Measurements from ENCODE around the gene F2. TPM values are rescaled to one million over a fixed set of nuclear protein-coding genes. Genes with fewer than 3 reads are reported as not detected.

F2 gene
- total and polyA plus RNA-seq, 7 donors: 0.04 to 0.56 (median 0.21) TPM; not detected in 3

DNA sequence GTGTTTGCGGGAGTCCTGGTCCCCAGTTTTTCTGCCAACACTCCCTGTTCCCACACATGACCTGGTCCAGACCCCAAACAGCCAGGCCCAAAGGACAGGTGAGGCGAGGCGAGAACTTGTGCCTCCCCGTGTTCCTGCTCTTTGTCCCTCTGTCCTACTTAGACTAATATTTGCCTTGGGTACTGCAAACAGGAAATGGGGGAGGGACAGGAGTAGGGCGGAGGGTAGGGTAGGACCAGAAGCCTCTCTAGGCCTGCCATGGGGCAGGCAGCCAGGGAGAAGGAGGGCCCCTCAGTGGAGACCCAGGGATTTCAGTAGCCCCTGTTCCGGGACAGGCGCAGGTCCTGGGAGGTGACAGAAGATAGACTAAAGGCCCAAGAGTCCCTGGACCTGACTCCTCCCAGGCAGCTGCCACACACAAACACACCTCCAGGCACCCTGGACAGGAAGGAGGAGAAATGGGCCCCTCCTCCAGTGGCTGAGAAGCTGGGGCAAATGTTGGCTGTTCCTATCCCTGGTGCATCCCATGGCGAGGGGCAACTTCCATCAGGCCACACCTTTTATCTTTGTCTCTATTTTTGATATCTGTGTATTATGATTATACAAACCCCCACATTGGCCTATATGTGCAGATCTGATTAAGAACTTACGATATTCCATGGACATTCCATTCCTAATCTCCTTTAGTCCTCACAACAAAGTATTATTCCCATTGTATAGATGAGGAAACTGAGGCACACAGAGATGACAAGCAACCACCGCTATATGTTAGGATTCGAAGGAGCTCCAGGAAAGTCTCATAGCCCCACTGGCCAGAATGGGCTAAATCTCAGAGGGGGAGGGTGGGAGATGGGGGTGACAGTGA, 626 bp upstream of the F2 start:
- TF ChIP-seq CTCF (IDR thresholded peaks at IDR 0.05): no peak
- H3K36me3 ChIP-seq (ENCODE audit: insufficient read depth in 1 of 2, low read depth in 1 of 2): no peaks in the 10 kb centered on the region
- DNase-seq (no peak), ATAC-seq (no peak)
- 87 to 90% (median 89%) methylated on average over 11 of the region's 11 CpGs for WGBS, 3 donors
- no peak overlapping the region for H3K4me3 ChIP-seq
- no peaks in the 10 kb centered on the region for H3K9me3 ChIP-seq
- H3K27ac ChIP-seq: no peak overlapping the region
- intact Hi-C loops (cut with DNase I): no loop called here
- no peaks in the 10 kb centered on the region for H3K27me3 ChIP-seq (ENCODE audit: insufficient read depth in 3 of 3, low read length in 2 of 3)
- no peaks in the 10 kb centered on the region for H3K4me1 ChIP-seq

DNA sequence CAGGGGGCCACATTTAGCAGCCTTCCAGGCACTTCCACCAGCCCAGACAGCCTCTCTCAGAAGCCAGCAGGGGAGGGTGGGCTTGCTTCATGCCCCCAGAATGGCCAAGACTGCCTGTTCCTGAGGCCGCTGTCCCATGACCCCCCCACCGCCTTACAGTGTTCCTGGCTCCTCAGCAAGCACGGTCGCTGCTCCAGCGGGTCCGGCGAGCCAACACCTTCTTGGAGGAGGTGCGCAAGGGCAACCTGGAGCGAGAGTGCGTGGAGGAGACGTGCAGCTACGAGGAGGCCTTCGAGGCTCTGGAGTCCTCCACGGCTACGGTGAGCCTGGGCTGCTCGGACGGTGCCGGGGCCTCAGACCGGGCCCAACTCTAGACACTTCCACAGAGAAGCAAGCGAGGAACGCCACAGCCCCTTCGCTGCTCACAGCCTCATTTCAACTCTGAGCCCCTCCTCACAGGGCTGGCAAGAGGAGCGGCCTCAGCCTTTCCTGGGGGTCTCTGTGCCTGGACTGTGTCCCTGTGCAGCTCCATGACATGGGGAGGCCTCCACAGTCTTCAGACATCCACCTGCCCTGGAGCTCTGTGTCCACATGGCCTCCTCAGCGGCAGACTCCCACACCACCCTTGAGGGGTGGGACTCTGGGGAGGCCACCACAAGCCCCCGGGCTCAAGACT, 668 bp downstream of the F2 start:
- Histone ChIP-seq H3K4me1 (no peaks in the 10 kb centered on the region), H3K36me3 (ENCODE audit: insufficient read depth in 1 of 2, low read depth in 1 of 2) (no peaks in the 10 kb centered on the region), H3K27me3 (ENCODE audit: insufficient read depth in 3 of 3, low read length in 2 of 3) (no peaks in the 10 kb centered on the region), H3K27ac (no peak overlapping the region), H3K4me3 (no peak overlapping the region), H3K9me3 (no peaks in the 10 kb centered on the region)
- DNase-seq (peak in 1 of 2 donors; percentile 39), ATAC-seq (peak in 2 of 4 donors; percentile 32 to 43)
- whole genome bisulfite sequencing, 3 donors: 89 to 93% (median 91%) methylated on average over 25 of the region's 25 CpGs
- intact Hi-C loops (cut with DNase I): no loop called here
- no peak for TF ChIP-seq CTCF (IDR thresholded peaks at IDR 0.05)

GRCh38 chr11:46721286-46721685, 2.3 kb downstream of the F2 start:
- WGBS, 3 donors: 81 to 85% (median 82%) methylated on average over 6 of the region's 6 CpGs
- ATAC-seq (no peak), DNase-seq (no peak)
- H3K36me3 ChIP-seq (ENCODE audit: insufficient read depth in 1 of 2, low read depth in 1 of 2): no peaks in the 10 kb centered on the region
- H3K27me3 ChIP-seq (ENCODE audit: insufficient read depth in 3 of 3, low read length in 2 of 3): no peaks in the 10 kb centered on the region
- H3K9me3 ChIP-seq: no peaks in the 10 kb centered on the region
- no peak for TF ChIP-seq CTCF (IDR thresholded peaks at IDR 0.05)
- H3K4me3 ChIP-seq: no peak overlapping the region
- no peak overlapping the region for H3K27ac ChIP-seq
- intact Hi-C loops (cut with DNase I): no loop called here
- H3K4me1 ChIP-seq: no peaks in the 10 kb centered on the region

DNA sequence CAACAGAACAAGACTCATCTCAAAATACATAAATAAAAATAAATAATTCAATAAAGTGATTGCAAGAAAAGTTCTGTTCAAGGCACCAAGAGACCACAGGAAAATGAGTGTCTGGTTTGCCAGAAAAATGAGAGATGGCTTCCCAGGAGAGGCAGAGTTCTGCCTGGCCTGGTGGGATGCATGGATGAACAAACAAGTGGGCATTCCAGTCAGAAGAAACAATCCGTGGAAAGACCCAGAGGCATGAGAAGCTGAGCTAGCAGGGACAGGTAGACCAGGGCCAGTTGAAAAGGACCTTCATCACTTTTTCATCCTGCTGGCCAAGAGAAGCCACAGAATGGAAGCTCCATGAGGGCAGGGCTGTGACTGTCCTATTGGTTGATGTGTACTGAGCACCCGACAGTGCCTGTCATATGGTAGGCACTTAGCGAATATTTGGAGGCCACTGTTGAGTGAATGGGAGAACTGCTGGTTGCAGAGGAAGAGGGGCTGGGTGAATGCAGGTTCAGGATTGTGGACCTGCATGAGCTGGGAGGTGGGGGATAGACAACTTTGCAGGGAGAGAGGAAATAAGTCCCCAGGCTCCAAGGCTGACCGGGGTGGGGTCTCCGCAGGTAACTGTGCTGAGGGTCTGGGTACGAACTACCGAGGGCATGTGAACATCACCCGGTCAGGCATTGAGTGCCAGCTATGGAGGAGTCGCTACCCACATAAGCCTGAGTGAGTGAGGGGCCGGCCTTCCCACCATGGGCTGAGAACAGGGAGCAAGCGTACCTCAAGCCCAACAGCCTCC, 3.7 kb downstream of the F2 start:
- TF ChIP-seq CTCF (IDR thresholded peaks at IDR 0.05): no peak
- Histone ChIP-seq H3K36me3 (ENCODE audit: insufficient read depth in 1 of 2, low read depth in 1 of 2) (no peaks in the 10 kb centered on the region), H3K4me3 (no peak overlapping the region), H3K4me1 (no peaks in the 10 kb centered on the region), H3K9me3 (no peaks in the 10 kb centered on the region), H3K27ac (no peak overlapping the region), H3K27me3 (ENCODE audit: insufficient read depth in 3 of 3, low read length in 2 of 3) (no peaks in the 10 kb centered on the region)
- intact Hi-C loops (cut with DNase I): no loop called here
- ATAC-seq (no peak), DNase-seq (no peak)
- 95 to 98% (median 95%) methylated on average over 11 of the region's 11 CpGs for WGBS, 3 donors
